GM12878 (cell line): ENCODE data around the gene INHA. TPM values are rescaled to one million over a fixed set of nuclear protein-coding genes. Genes with fewer than 3 reads are reported as not detected.

Experiments
- BHLHE40 ChIP-seq, 2 experiments: fragments of 450-650 bp in 1 of 2; IDR thresholded peaks; 2 replicates each; pipeline ENCODE4 v1.6.1; 2011 to 2017; ENCODE audit warnings: low read depth in 2 of 2, borderline replicate concordance in 1 of 2, improper control_type of control experiment in 1 of 2, low read length in 1 of 2, mild to moderate bottlenecking in 1 of 2
- CHD1 ChIP-seq: IDR thresholded peaks from 2 replicates; pipeline ENCODE4 v1.6.1; 2012; ENCODE audit warnings: low read depth, low read length, improper control_type of control experiment
- CTCF ChIP-seq, 3 experiments: IDR thresholded peaks in 2 of 3; conservative IDR thresholded peaks in 1 of 3; 2 replicates each; pipeline ENCODE4 v1.5.1; 2011; ENCODE audit warnings: low read depth in 3 of 3, low read length in 3 of 3, mild to moderate bottlenecking in 3 of 3, control low read depth in 2 of 3, moderate library complexity in 2 of 3, inconsistent platforms in 1 of 3, mixed read lengths in 1 of 3; ENCODE audit not compliant: control insufficient read depth in 2 of 3, insufficient read depth in 1 of 3; ENCODE audit errors: extremely low read depth in 1 of 3
- PKNOX1 ChIP-seq: fragments of 450-650 bp; IDR thresholded peaks from 2 replicates; pipeline ENCODE4 v1.6.1; 2016; ENCODE audit warnings: mild to moderate bottlenecking
- SMAD5 ChIP-seq: IDR thresholded peaks from 2 replicates; pipeline ENCODE4 v1.6.1; 2016; ENCODE audit warnings: antibody characterized with exemption, low read depth
- SRF ChIP-seq, 2 experiments: IDR thresholded peaks; 2 replicates each; pipeline ENCODE4 v1.6.1; 2011; ENCODE audit warnings: low read depth in 2 of 2, low read length in 2 of 2, mild to moderate bottlenecking in 1 of 2, moderate library complexity in 1 of 2
- USF1 ChIP-seq: IDR thresholded peaks from 2 replicates; pipeline ENCODE4 v1.6.1; 2011; ENCODE audit warnings: borderline replicate concordance, low read depth, mild to moderate bottlenecking, moderate library complexity, mixed read lengths, low read length; ENCODE audit not compliant: insufficient read depth; ENCODE audit errors: extremely low read length
- polyA plus RNA-seq, 11 experiments: library from polyadenylated mRNA; depleted of rRNA in 4 of 11; unstranded in 6 of 11; stranded (reverse) in 5 of 11; fragments of >200 nt; fragmentation: Nextera tagmentation in 4 of 11; fragmentation: Illumina TruSeq in 1 of 11; extraction: Ambion mirVana in 4 of 11; extraction: Trizol in 1 of 11; gene quantifications; 1 replicate in 1 of 11; 2 replicates in 10 of 11; pipeline versions ENCODE4 v1.2.1 to v1.2.3, GENCODE V29; 2011 to 2016; ENCODE audit warnings: inconsistent platforms in 2 of 11, missing spikeins in 2 of 11, low read depth in 1 of 11
- total RNA-seq, 4 experiments: library from RNA; depleted of rRNA in 3 of 4; stranded (reverse); fragments of >200 nt in 3 of 4; fragmentation: Illumina TruSeq in 1 of 4; extraction: Trizol in 1 of 4; gene quantifications; 2 replicates each; pipeline versions ENCODE4 v1.2.1 to v1.2.3, GENCODE V29; 2013 to 2021
- TF ChIP-seq, protein P1 (sequence below): fragments of 450-650 bp; IDR thresholded peaks from 2 replicates; pipeline ENCODE4 v1.6.1; 2014; ENCODE audit warnings: mild to moderate bottlenecking

Gene INHA
- total and polyA plus RNA-seq, 10 of the 15 experiments (the other 5 are each of a cell fraction or from before 2014, with no cell fraction given), result not detected

DNA sequence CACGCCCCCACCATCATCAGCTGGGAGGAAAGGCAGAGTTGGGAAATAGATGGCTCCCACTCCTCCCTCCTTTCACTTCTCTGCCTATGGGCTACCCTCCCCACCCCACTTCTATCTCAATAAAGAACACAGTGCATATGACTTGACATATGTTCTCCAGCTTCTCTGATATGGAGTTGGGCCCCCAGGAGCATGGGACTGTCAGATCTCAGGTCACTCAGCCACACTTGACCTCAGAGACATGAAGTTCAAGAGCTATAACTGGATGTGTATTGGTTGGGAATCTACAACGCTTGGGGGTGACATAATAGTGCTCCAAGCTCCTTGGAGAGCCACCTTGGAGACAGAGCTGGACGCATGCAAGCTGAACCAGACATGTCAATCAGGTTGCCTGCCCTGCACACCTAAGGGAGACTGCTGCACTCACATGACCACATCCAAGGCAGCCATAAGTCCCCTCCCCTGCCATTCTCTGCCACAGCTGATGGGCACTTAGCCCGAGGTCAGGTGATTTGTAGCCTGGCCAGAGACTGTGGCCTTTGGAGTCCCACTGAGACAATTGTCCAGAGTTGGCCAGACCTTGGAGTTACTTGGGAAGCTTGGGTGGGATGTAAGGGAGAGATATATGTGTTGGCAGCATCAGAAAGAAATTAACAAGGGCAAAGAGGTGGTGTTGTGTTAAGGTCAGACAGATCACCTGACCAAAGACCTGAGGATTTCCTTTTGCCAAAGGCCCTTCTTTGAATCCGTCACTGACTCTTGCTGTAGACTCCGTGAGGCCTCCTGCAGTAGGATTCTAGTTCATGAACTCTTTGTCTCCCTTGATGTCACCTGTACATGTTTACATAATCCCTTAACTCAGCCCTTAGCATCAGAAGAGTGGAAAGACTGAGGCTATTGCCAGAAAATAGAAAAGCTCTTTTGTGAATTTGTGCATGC is 3.7 kb downstream of the INHA start (continued):
- TF ChIP-seq USF1 (no peak), CHD1 (no peak), SMAD5 (no peak), SRF (IDR thresholded peaks at IDR 0.05; ENCODE audit: low read depth in 2 of 2, low read length in 2 of 2) (no peak), CTCF (IDR thresholded peaks at IDR 0.05 in 2 of 3, conservative IDR thresholded peaks at IDR 0.05 in 1 of 3; ENCODE audit: control insufficient read depth in 2 of 3, extremely low read depth in 1 of 3, insufficient read depth in 1 of 3, low read depth in 3 of 3, low read length in 3 of 3) (no peak), BHLHE40 (IDR thresholded peaks at IDR 0.05; ENCODE audit: borderline replicate concordance in 1 of 2, low read depth in 2 of 2, low read length in 1 of 2) (no peak), PKNOX1 (no peak)
- TF ChIP-seq, protein P1, sequence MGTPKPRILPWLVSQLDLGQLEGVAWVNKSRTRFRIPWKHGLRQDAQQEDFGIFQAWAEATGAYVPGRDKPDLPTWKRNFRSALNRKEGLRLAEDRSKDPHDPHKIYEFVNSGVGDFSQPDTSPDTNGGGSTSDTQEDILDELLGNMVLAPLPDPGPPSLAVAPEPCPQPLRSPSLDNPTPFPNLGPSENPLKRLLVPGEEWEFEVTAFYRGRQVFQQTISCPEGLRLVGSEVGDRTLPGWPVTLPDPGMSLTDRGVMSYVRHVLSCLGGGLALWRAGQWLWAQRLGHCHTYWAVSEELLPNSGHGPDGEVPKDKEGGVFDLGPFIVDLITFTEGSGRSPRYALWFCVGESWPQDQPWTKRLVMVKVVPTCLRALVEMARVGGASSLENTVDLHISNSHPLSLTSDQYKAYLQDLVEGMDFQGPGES, result no peak
